Spleen (tissue), 7 donors: Measurements from ENCODE around the gene BFSP1.

ENCODE experiments used
- POLR2A ChIP-seq, 3 donors: fragments of 450-650 bp; IDR thresholded peaks; one replicate each; pipeline ENCODE4 v1.5.1; 2017; ENCODE audit warnings: antibody characterized with exemption in 3 of 3, mild to moderate bottlenecking in 1 of 3
- TF ChIP-seq, protein P1 (sequence below), 11 experiments: fragments of 200-600 bp in 7 of 11; fragments of 450-650 bp in 4 of 11; sonication (generic) in 4 of 11; IDR thresholded peaks in 8 of 11; conservative IDR thresholded peaks in 3 of 11; 1 replicate in 7 of 11; 2 replicates in 4 of 11; pipeline versions ENCODE4 v1.4.0 to v1.8.0; 2016 to 2021; ENCODE audit warnings: antibody characterized with exemption in 11 of 11, inconsistent platforms in 4 of 11, mild to moderate bottlenecking in 1 of 11
- donor health status: DM: no; HTN: no; CAD: no; lungs with moderate emphysema.
- donor health status: DM: no; HTN: no; CAD: no.
- donor health status: DM: no; HTN: no; CAD: no.

DNA sequence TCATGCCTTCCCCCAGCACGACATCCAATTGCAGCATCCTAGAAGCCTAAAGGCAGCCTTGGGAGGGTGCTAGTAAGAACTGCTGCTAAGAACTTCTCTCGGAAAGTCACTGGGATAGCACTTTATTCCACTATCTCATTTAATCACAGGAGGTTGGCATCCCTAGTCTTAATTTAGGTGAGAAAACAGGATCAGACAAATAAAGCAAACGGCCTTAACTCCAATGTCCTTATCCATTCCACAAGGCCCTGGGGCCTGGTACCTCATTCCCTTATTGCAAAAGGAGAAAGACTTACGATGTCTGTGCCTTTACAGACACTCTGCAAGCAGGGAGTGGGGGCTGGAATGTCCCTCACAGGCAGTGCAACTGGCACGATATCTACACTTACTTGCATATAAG is 60.7 kb downstream of the BFSP1 start:
- TF ChIP-seq, protein P1, sequence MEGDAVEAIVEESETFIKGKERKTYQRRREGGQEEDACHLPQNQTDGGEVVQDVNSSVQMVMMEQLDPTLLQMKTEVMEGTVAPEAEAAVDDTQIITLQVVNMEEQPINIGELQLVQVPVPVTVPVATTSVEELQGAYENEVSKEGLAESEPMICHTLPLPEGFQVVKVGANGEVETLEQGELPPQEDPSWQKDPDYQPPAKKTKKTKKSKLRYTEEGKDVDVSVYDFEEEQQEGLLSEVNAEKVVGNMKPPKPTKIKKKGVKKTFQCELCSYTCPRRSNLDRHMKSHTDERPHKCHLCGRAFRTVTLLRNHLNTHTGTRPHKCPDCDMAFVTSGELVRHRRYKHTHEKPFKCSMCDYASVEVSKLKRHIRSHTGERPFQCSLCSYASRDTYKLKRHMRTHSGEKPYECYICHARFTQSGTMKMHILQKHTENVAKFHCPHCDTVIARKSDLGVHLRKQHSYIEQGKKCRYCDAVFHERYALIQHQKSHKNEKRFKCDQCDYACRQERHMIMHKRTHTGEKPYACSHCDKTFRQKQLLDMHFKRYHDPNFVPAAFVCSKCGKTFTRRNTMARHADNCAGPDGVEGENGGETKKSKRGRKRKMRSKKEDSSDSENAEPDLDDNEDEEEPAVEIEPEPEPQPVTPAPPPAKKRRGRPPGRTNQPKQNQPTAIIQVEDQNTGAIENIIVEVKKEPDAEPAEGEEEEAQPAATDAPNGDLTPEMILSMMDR (IDR thresholded peaks at IDR 0.05 in 8 of 11, conservative IDR thresholded peaks at IDR 0.05 in 3 of 11) = no peak
- TF ChIP-seq POLR2A (IDR thresholded peaks at IDR 0.05) = no peak
